Cardiac fibroblast (primary cell): ENCODE results near the gene ASCC1.

ENCODE experiments used
- DNase-seq, 2 donors: peaks; one replicate each; pipeline versions ENCODE4 v3.0.0 to v3.0.0-alpha.2; 2010; ENCODE audit warnings: low read depth in 2 of 2
- H3K4me3 ChIP-seq, 2 donors: replicated peaks in 1 of 2; 1 replicate in 1 of 2; 2 replicates in 1 of 2; pipeline ENCODE4 v1.5.1; 2011; ENCODE audit warnings: low read depth in 2 of 2, low read length in 2 of 2, mild to moderate bottlenecking in 2 of 2, moderate library complexity in 1 of 2
- TF ChIP-seq, protein P1 (sequence below): IDR thresholded peaks from one replicate; pipeline ENCODE4 v1.5.1; 2011; ENCODE audit warnings: low read depth, mild to moderate bottlenecking, low read length, inconsistent platforms

The ASCC1 gene

GRCh38 chr10:72087969-72088888, 127.8 kb downstream of the ASCC1 start, which contains the start of gene SPOCK2:
Gene SPOCK2 (minus strand): TSS chr10:72088551. CDS start chr10:72088328, 223 bp downstream.
- TF ChIP-seq, protein P1, sequence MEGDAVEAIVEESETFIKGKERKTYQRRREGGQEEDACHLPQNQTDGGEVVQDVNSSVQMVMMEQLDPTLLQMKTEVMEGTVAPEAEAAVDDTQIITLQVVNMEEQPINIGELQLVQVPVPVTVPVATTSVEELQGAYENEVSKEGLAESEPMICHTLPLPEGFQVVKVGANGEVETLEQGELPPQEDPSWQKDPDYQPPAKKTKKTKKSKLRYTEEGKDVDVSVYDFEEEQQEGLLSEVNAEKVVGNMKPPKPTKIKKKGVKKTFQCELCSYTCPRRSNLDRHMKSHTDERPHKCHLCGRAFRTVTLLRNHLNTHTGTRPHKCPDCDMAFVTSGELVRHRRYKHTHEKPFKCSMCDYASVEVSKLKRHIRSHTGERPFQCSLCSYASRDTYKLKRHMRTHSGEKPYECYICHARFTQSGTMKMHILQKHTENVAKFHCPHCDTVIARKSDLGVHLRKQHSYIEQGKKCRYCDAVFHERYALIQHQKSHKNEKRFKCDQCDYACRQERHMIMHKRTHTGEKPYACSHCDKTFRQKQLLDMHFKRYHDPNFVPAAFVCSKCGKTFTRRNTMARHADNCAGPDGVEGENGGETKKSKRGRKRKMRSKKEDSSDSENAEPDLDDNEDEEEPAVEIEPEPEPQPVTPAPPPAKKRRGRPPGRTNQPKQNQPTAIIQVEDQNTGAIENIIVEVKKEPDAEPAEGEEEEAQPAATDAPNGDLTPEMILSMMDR, result no peak
- DNase-seq, result no peak
- H3K4me3 ChIP-seq, result peak within 1 kb of the TSS in 1 of 2 donors; percentile 35

- peak overlapping the region in 1 of 2 donors; percentile 35 for H3K4me3 ChIP-seq
- TF ChIP-seq, protein P1, result no peak
- no peak for DNase-seq
These were observed 128.6 kb downstream of the ASCC1 start for GRCh38 chr10:72087392-72087968.

DNA sequence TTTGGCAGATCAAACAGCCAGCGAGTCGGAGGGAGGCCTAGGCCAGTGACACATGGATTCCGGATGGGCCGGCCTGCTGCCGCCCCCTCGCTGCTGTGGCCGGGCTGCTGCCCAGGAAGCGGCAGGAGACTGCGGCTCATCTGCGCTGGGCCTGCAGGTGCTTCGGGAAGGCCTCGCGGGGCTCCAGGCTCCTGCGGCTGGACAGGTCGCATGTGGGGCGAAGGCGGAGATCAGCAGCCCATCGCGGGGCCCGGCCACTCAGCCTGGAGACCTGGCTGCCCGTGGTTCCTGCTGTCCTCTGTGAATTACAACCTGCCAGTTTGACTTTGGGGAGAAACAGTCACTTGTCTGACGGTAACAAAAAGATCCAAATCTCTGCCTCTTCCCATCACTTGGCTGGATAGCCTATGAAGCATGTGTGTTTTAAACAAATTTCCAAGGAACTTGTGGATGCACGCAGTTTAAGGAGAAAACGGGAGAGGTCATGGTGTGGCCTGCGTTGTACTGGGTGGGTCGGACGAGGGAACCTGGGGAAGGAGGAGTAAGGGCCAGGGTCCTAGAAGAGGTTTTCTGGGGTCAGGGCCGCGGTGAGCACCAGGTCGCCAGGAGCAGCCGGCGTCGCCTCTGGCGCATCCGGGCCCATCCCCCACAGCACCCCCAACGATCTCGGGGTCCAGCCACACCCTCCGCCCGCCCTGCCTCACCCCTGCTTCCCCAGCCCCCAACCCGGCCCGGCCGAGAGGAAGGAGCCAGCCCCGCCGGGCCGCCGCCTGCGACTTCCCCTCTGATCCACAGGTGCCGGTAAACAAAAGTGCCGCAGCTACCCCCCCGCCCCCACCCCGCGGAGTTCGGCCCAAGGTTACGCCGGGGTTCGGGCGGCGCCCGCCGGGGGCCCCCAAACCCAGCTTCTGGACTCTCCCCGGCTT, 129.3 kb downstream of the ASCC1 start:
- no peak overlapping the region for H3K4me3 ChIP-seq
- TF ChIP-seq, protein P1, result no peak
- DNase-seq, result no peak

- TF ChIP-seq, protein P1, result no peak
- no peak for DNase-seq
- H3K4me3 ChIP-seq, result no peak overlapping the region
These were observed 130.1 kb downstream of the ASCC1 start for GRCh38 chr10:72085864-72086465.

- H3K4me3 ChIP-seq, result no peak overlapping the region
- TF ChIP-seq, protein P1, result no peak
- no peak for DNase-seq
These were observed 130.9 kb downstream of the ASCC1 start for GRCh38 chr10:72085166-72085565.
